Hepatocyte (in vitro differentiated cells): ENCODE measurements around the gene SNCAIP. TPM values are rescaled to one million over a fixed set of nuclear protein-coding genes. Genes with fewer than 3 reads are reported as not detected.

Experiments
- DNase-seq: peaks from one replicate; pipeline ENCODE4 v3.0.0-alpha.2; 2016; ENCODE audit warnings: low spot score
- H2AFZ ChIP-seq: fragments of 200-600 bp; sonication (generic); 2 replicates; pipeline ENCODE4 v1.6.0; 2016; ENCODE audit warnings: antibody characterized with exemption, mild to moderate bottlenecking
- H3K27ac ChIP-seq: fragments of 200-600 bp; sonication (generic); 2 replicates; pipeline ENCODE4 v1.5.1; 2016; ENCODE audit warnings: mild to moderate bottlenecking
- H3K27me3 ChIP-seq: fragments of 200-600 bp; sonication (generic); 2 replicates; pipeline ENCODE4 v1.6.1; 2016
- H3K36me3 ChIP-seq: fragments of 200-600 bp; sonication (generic); replicated peaks from 2 replicates; pipeline ENCODE4 v1.5.1; 2016; ENCODE audit warnings: low read depth; ENCODE audit not compliant: insufficient read depth
- H3K4me1 ChIP-seq: fragments of 200-600 bp; sonication (generic); 2 replicates; pipeline ENCODE4 v1.5.1; 2016; ENCODE audit warnings: mild to moderate bottlenecking, moderate library complexity; ENCODE audit not compliant: insufficient read depth
- H3K4me2 ChIP-seq: fragments of 200-600 bp; sonication (generic); 2 replicates; pipeline ENCODE4 v1.6.0; 2016
- H3K4me3 ChIP-seq: fragments of 200-600 bp; sonication (generic); 2 replicates; pipeline ENCODE4 v1.5.1; 2016; ENCODE audit warnings: mild to moderate bottlenecking
- H3K79me2 ChIP-seq: fragments of 200-600 bp; sonication (generic); 2 replicates; pipeline ENCODE4 v1.6.0; 2017; ENCODE audit warnings: mild to moderate bottlenecking
- H3K9me2 ChIP-seq: fragments of 200-600 bp; sonication (generic); replicated peaks from 2 replicates; pipeline ENCODE4 v1.6.0; 2017; ENCODE audit warnings: mild to moderate bottlenecking; ENCODE audit not compliant: insufficient read depth
- H3K9me3 ChIP-seq: fragments of 200-600 bp; sonication (generic); 2 replicates; pipeline ENCODE4 v1.5.1; 2016; ENCODE audit warnings: low read depth, mild to moderate bottlenecking
- H4K20me1 ChIP-seq: fragments of 200-600 bp; sonication (generic); 2 replicates; pipeline ENCODE4 v1.6.0; 2016; ENCODE audit warnings: mild to moderate bottlenecking; ENCODE audit not compliant: insufficient read depth, poor library complexity, severe bottlenecking
- EZH2 ChIP-seq: fragments of 200-600 bp; sonication (generic); IDR thresholded peaks from 2 replicates; pipeline ENCODE4 v1.6.1; 2016; ENCODE audit warnings: antibody characterized with exemption, mild to moderate bottlenecking, borderline replicate concordance
- EZH2phosphoT487 ChIP-seq: fragments of 200-600 bp; sonication (generic); IDR thresholded peaks from one replicate; pipeline ENCODE4 v1.6.1; 2018; ENCODE audit warnings: antibody characterized with exemption, mild to moderate bottlenecking, low read depth, moderate library complexity; ENCODE audit not compliant: unreplicated experiment, severe bottlenecking
- WGBS: methylation state at CpG from one replicate; pipeline ENCODE4 v1.1.6; 2016; ENCODE audit warnings: low lambda C conversion rate; ENCODE audit errors: missing lambda C conversion rate; 5-methylcytosine and 5-hydroxymethylcytosine counted together
- polyA plus RNA-seq: library from polyadenylated mRNA; unstranded; fragments of >200 nt; fragmentation: Nextera tagmentation; extraction: Ambion mirVana; gene quantifications from 2 replicates; pipeline ENCODE4 v1.2.1, GENCODE V29; 2016
- total RNA-seq: library from RNA; depleted of rRNA; stranded (reverse); fragments of >200 nt; gene quantifications from 2 replicates; pipeline ENCODE4 v1.2.3, GENCODE V29; 2014
- TF ChIP-seq, protein P1 (sequence below): fragments of 200-600 bp; sonication (generic); IDR thresholded peaks from 2 replicates; pipeline ENCODE4 v1.5.1; 2016; ENCODE audit warnings: antibody characterized with exemption, mild to moderate bottlenecking; ENCODE audit not compliant: poor library complexity

Gene SNCAIP
- total and polyA plus RNA-seq, 2 experiments from 2014 or later: 7.1 to 19.1 TPM

DNA sequence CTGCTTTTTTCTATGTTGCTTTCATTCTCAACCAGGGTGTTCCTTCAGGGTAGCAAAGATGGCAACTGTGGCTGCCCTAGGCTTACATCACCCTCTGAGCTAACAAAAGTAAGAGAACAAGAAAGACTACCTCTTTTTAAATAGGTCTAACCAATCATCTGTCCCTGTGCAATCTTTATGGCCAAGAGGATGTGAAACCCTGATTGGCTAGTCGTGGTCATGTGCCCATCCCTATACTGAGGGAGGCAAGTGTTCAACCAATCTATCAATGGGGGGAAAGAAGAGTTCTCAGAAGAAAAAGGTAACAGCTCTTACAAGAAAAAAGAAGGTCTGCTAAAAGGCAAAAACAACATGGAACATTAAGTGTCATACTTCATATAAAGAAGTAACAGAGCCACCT, 11.7 kb upstream of the SNCAIP start:
- no peaks in the 10 kb centered on the region for H3K36me3 ChIP-seq
- no peak overlapping the region for H3K27ac ChIP-seq
- no peaks in the 10 kb centered on the region for H3K4me1 ChIP-seq
- no peak overlapping the region for H2AFZ ChIP-seq
- no peaks in the 10 kb centered on the region for H4K20me1 ChIP-seq
- no peak for TF ChIP-seq EZH2
- TF ChIP-seq, protein P1, sequence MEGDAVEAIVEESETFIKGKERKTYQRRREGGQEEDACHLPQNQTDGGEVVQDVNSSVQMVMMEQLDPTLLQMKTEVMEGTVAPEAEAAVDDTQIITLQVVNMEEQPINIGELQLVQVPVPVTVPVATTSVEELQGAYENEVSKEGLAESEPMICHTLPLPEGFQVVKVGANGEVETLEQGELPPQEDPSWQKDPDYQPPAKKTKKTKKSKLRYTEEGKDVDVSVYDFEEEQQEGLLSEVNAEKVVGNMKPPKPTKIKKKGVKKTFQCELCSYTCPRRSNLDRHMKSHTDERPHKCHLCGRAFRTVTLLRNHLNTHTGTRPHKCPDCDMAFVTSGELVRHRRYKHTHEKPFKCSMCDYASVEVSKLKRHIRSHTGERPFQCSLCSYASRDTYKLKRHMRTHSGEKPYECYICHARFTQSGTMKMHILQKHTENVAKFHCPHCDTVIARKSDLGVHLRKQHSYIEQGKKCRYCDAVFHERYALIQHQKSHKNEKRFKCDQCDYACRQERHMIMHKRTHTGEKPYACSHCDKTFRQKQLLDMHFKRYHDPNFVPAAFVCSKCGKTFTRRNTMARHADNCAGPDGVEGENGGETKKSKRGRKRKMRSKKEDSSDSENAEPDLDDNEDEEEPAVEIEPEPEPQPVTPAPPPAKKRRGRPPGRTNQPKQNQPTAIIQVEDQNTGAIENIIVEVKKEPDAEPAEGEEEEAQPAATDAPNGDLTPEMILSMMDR: no peak
- TF ChIP-seq EZH2phosphoT487: no peak
- no peak overlapping the region for H3K4me2 ChIP-seq
- H3K79me2 ChIP-seq: no peaks in the 10 kb centered on the region
- no peaks in the 10 kb centered on the region for H3K9me2 ChIP-seq
- H3K27me3 ChIP-seq: no peaks in the 10 kb centered on the region
- no peak for DNase-seq
- 90% methylated on average over 1 of the region's 1 CpG for WGBS
- H3K9me3 ChIP-seq: no peaks in the 10 kb centered on the region
- H3K4me3 ChIP-seq: no peak overlapping the region

DNA sequence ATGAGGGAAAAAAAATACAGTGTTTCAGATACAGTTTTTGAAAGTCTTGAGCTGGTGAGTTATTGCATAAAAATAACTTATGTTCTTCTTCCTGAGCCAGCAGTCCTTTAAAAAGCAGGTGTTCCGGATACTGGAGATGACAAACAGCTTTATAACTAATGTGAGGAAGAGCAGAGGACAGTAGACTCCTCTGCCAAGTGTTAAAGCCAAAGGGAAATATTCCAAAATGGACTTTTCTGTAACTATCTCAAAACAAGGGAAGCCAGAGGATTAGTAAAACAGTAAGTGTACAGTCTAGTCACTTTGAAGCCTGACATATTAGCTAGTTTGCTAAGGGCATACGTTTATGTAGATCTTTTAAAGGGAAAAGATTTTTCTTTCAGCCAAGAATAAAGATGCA, 11.0 kb upstream of the SNCAIP start:
- 40% methylated on average over 2 of the region's 2 CpGs for WGBS
- no peak overlapping the region for H3K4me3 ChIP-seq

DNA sequence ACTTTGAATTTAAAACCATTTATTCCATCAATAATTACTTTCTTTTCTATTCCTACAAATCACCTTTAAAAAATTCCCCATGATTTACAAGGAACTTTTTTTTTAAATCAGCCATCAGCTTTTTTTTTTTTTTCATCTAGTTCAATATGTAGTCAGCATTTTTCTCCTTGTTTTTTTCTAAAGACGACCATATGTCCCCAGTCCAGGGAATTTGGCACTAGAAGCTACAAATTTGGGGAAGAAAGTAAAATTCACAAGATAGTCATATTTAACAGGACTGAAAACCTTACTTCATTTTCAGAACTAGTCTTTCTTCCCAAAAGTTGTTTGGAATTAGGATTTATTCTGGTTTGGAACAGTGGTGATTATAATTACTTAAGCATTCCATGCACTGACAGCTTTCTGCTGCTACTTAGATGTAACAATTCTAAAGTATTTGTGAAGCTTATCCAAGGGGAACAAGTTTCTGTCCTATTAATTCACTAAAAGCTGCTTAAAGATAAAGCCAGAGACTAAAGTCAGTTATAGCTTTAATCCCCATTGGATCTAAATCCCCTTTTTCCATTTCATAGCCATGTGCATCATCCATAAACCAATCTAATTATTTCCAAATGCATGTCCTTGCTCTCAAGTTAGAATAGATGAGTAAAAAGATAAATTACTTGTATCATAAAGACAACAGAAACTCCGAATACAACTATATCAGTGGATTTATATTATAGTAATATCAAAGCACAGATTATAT, 7.4 kb upstream of the SNCAIP start:
- Histone ChIP-seq H2AFZ (no peak overlapping the region), H3K4me1 (no peaks in the 10 kb centered on the region), H3K27me3 (no peaks in the 10 kb centered on the region), H3K9me2 (no peaks in the 10 kb centered on the region), H3K4me2 (no peak overlapping the region), H3K27ac (no peak overlapping the region), H4K20me1 (no peaks in the 10 kb centered on the region), H3K4me3 (no peak overlapping the region), H3K79me2 (no peaks in the 10 kb centered on the region), H3K36me3 (no peaks in the 10 kb centered on the region), H3K9me3 (no peaks in the 10 kb centered on the region)
- TF ChIP-seq, protein P1: no peak
- no peak for TF ChIP-seq EZH2
- no peak for TF ChIP-seq EZH2phosphoT487
- no peak for DNase-seq
- WGBS: 78% methylated on average over 2 of the region's 2 CpGs

More for the DNA sequence above, 11.0 kb upstream of the SNCAIP start:
- no peaks in the 10 kb centered on the region for H4K20me1 ChIP-seq
- no peaks in the 10 kb centered on the region for H3K36me3 ChIP-seq
- no peaks in the 10 kb centered on the region for H3K9me2 ChIP-seq
- H3K27ac ChIP-seq: no peak overlapping the region
- no peak for DNase-seq
- H3K4me1 ChIP-seq: no peaks in the 10 kb centered on the region
- H3K4me2 ChIP-seq: no peak overlapping the region
- no peaks in the 10 kb centered on the region for H3K79me2 ChIP-seq
- no peaks in the 10 kb centered on the region for H3K27me3 ChIP-seq
- H3K9me3 ChIP-seq: no peaks in the 10 kb centered on the region
- H2AFZ ChIP-seq: no peak overlapping the region
- TF ChIP-seq EZH2phosphoT487 (no peak), EZH2 (no peak)
- TF ChIP-seq, protein P1: no peak
